Ureter (tissue), 1 donor: Measurements from ENCODE around the gene MKNK1. TPM values are rescaled to one million over a fixed set of nuclear protein-coding genes. Genes with fewer than 3 reads are reported as not detected.

Experiments used
- DNase-seq: peaks from one replicate; pipeline ENCODE4 v3.0.0-alpha.2; 2020; ENCODE audit warnings: low spot score
- total RNA-seq: library from RNA; stranded (reverse); gene quantifications from one replicate; pipeline ENCODE4 v1.2.4, GENCODE V29; 2023
- donor health status: DM: yes; HTN: yes; CAD: no.

MKNK1 gene
- total RNA-seq, 1 donor from 2014 or later, result 66.9 TPM

GRCh38 chr1:46522184-46522968 is 81.7 kb downstream of the MKNK1 start:
- peak; percentile 74 for DNase-seq

- no peak for DNase-seq
Measured at GRCh38 chr1:46521414-46521813, 82.7 kb downstream of the MKNK1 start.

- DNase-seq, result no peak
Measured at GRCh38 chr1:46520063-46520911, 83.8 kb downstream of the MKNK1 start.

GRCh38 chr1:46519209-46519608 is 84.9 kb downstream of the MKNK1 start:
- no peak for DNase-seq

GRCh38 chr1:46517932-46518498 is 86.1 kb downstream of the MKNK1 start:
- DNase-seq, result no peak

GRCh38 chr1:46517010-46517600 is 87.0 kb downstream of the MKNK1 start:
- DNase-seq, result peak; percentile 85

- no peak for DNase-seq
Measured at GRCh38 chr1:46516200-46516950, 87.7 kb downstream of the MKNK1 start.

- no peak for DNase-seq
Measured at GRCh38 chr1:46515576-46515975, 88.5 kb downstream of the MKNK1 start.

- no peak for DNase-seq
Measured at GRCh38 chr1:46513536-46513935, 90.5 kb downstream of the MKNK1 start.

- DNase-seq, result no peak
Measured at GRCh38 chr1:46512792-46513190, 91.3 kb downstream of the MKNK1 start.

GRCh38 chr1:46512135-46512791 is 91.8 kb downstream of the MKNK1 start:
- no peak for DNase-seq

- no peak for DNase-seq
Measured at GRCh38 chr1:46510998-46511365, 93.1 kb downstream of the MKNK1 start.

GRCh38 chr1:46510341-46510997 is 93.6 kb downstream of the MKNK1 start:
- DNase-seq, result no peak

- DNase-seq, result no peak
Measured at GRCh38 chr1:46508757-46509156, 95.3 kb downstream of the MKNK1 start.

Other genes with a start within 250 kb of the MKNK1 start
- gene FAAH, start 210.0 kb downstream of the MKNK1 start, total RNA-seq, result 62.9 TPM
- gene DMBX1, start 114.4 kb downstream of the MKNK1 start, total RNA-seq, result not detected
- gene KNCN, start 52.6 kb downstream of the MKNK1 start, total RNA-seq, result not detected
- 27.9 TPM for gene MOB3C, start 12.5 kb upstream of the MKNK1 start, total RNA-seq
- gene ATPAF1, start 64.1 kb upstream of the MKNK1 start, total RNA-seq, result 42.5 TPM
- gene TEX38, start 67.6 kb upstream of the MKNK1 start, total RNA-seq, result 0.39 TPM
- 196 TPM for gene EFCAB14, start 114.8 kb upstream of the MKNK1 start, total RNA-seq
- 358 TPM for gene CYP4B1, start 194.8 kb upstream of the MKNK1 start, total RNA-seq